H1 (cell line): Measurements from ENCODE around the gene HYDIN. TPM values are rescaled to one million over a fixed set of nuclear protein-coding genes. Genes with fewer than 3 reads are reported as not detected.

ENCODE experiments used
- CTCF ChIA-PET: fragments of 300-600 bp; sonication (Branson Sonifier 250); formaldehyde crosslinking; loops from one replicate; lab custom pipeline; 2021; ENCODE audit not compliant: partially characterized antibody; lab: Charles Lee
- POLR2A ChIA-PET: fragments of 300-600 bp; sonication (Branson Sonifier 250); formaldehyde crosslinking; loops from one replicate; lab custom pipeline; 2021; ENCODE audit warnings: inconsistent platforms; ENCODE audit not compliant: partially characterized antibody; lab: Charles Lee
- DNase-seq, 2 experiments: peaks; one replicate each; pipeline versions ENCODE4 v3.0.0 to v3.0.0-alpha.2; 2010 to 2022; ENCODE audit warnings: low spot score in 2 of 2, low read depth in 1 of 2, mixed read lengths in 1 of 2
- FAIRE-seq: peaks from 2 replicates; lab custom pipeline; 2011; peaks lifted over from hg19 to GRCh38; lab: Jason Lieb, UNC
- H2AFZ ChIP-seq: 2 replicates; pipeline ENCODE4 v1.8.1; 2012; ENCODE audit warnings: low read length, inconsistent platforms
- H2AK5ac ChIP-seq: 2 replicates; pipeline ENCODE4 v1.6.1; 2013; ENCODE audit warnings: low read depth, low read length
- H2BK120ac ChIP-seq: replicated peaks from 2 replicates; pipeline ENCODE3; 2013; ENCODE audit warnings: low read depth, low read length, inconsistent platforms
- H2BK12ac ChIP-seq: 2 replicates; pipeline ENCODE4 v1.6.1; 2013; ENCODE audit warnings: low read depth, low read length
- H2BK15ac ChIP-seq: 2 replicates; pipeline ENCODE4 v1.6.1; 2013; ENCODE audit warnings: low read length
- H2BK20ac ChIP-seq: 2 replicates; pipeline ENCODE4 v1.6.1; 2013; ENCODE audit warnings: low read length
- H2BK5ac ChIP-seq: 2 replicates; pipeline ENCODE4 v1.6.1; 2013; ENCODE audit warnings: low read depth, low read length
- H3K14ac ChIP-seq: 2 replicates; pipeline ENCODE4 v1.6.1; 2013; ENCODE audit warnings: inconsistent platforms; ENCODE audit not compliant: insufficient read length
- H3K18ac ChIP-seq: 2 replicates; pipeline ENCODE4 v1.6.1; 2013; ENCODE audit warnings: low read length; ENCODE audit errors: extremely low read depth
- H3K23ac ChIP-seq: 2 replicates; pipeline ENCODE4 v1.6.1; 2013; ENCODE audit warnings: inconsistent platforms; ENCODE audit not compliant: insufficient read length
- H3K23me2 ChIP-seq: 2 replicates; pipeline ENCODE4 v1.6.1; 2013; ENCODE audit warnings: low read depth, low read length
- H3K27ac ChIP-seq: 2 replicates; pipeline ENCODE4 v1.6.1; 2011; ENCODE audit warnings: low read depth, low read length, inconsistent platforms
- H3K27me3 ChIP-seq, 4 experiments: replicated peaks in 1 of 4; 1 replicate in 1 of 4; 2 replicates in 3 of 4; pipeline versions ENCODE4 v1.6.1 to v1.8.1; 2011 to 2013; ENCODE audit warnings: low read length in 3 of 4, mild to moderate bottlenecking in 3 of 4, inconsistent platforms in 2 of 4, mixed read lengths in 2 of 4, moderate library complexity in 1 of 4; ENCODE audit not compliant: control insufficient read depth in 3 of 4, insufficient read depth in 3 of 4; ENCODE audit errors: extremely low read depth in 1 of 4
- H3K36me3 ChIP-seq, 4 experiments: 2 replicates each; pipeline versions ENCODE4 v1.6.1 to v1.8.1; 2011 to 2013; ENCODE audit warnings: mild to moderate bottlenecking in 4 of 4, low read length in 3 of 4, moderate library complexity in 2 of 4, control low read depth in 1 of 4, inconsistent platforms in 1 of 4; ENCODE audit not compliant: insufficient read depth in 4 of 4, control insufficient read depth in 2 of 4
- H3K4ac ChIP-seq: replicated peaks from 2 replicates; pipeline ENCODE3; 2013; ENCODE audit warnings: low read length, low read depth, mixed read lengths, inconsistent platforms; ENCODE audit not compliant: insufficient read length
- H3K4me1 ChIP-seq, 4 experiments: replicated peaks in 1 of 4; 1 replicate in 1 of 4; 2 replicates in 3 of 4; pipeline versions ENCODE4 v1.6.1 to v1.8.1; 2011 to 2013; ENCODE audit warnings: low read length in 3 of 4, inconsistent platforms in 2 of 4, mixed read lengths in 1 of 4; ENCODE audit not compliant: insufficient read depth in 4 of 4, control insufficient read depth in 3 of 4
- H3K4me2 ChIP-seq, 2 experiments: 2 replicates each; pipeline versions ENCODE4 v1.6.1 to v1.8.1; 2011 to 2013; ENCODE audit warnings: low read depth in 2 of 2, low read length in 2 of 2, control low read depth in 1 of 2, inconsistent platforms in 1 of 2, mild to moderate bottlenecking in 1 of 2; ENCODE audit not compliant: insufficient read depth in 1 of 2
- H3K4me3 ChIP-seq, 4 experiments: fragments of 200-600, 300-600 bp in 1 of 4; sonication (generic), shearing (Covaris generic), sonication (Bioruptor Twin) in 1 of 4; 2 replicates each; pipeline versions ENCODE4 v1.5.1 to v1.8.1; 2011 to 2016; ENCODE audit warnings: low read length in 4 of 4, low read depth in 3 of 4, control low read depth in 2 of 4, inconsistent platforms in 2 of 4, mild to moderate bottlenecking in 2 of 4, mixed read lengths in 1 of 4, moderate library complexity in 1 of 4; ENCODE audit not compliant: insufficient read depth in 2 of 4; ENCODE audit errors: extremely low read depth in 1 of 4
- H3K56ac ChIP-seq: replicated peaks from 2 replicates; pipeline ENCODE3; 2013; ENCODE audit warnings: low read depth, mild to moderate bottlenecking, mixed read lengths, low read length, inconsistent platforms; ENCODE audit not compliant: insufficient read length
- H3K79me1 ChIP-seq: 2 replicates; pipeline ENCODE4 v1.6.1; 2013; ENCODE audit warnings: low read depth, low read length, control low read depth
- H3K79me2 ChIP-seq, 2 experiments: 2 replicates each; pipeline versions ENCODE4 v1.6.1 to v1.8.1; 2012 to 2013; ENCODE audit warnings: low read length in 2 of 2, mild to moderate bottlenecking in 2 of 2, inconsistent platforms in 1 of 2; ENCODE audit not compliant: insufficient read depth in 2 of 2, control insufficient read depth in 1 of 2
- H3K9ac ChIP-seq, 4 experiments: replicated peaks in 1 of 4; 1 replicate in 1 of 4; 2 replicates in 3 of 4; pipeline versions ENCODE4 v1.6.1 to v1.8.1; 2011 to 2013; ENCODE audit warnings: low read depth in 3 of 4, low read length in 3 of 4, control low read depth in 2 of 4, mild to moderate bottlenecking in 2 of 4, moderate library complexity in 2 of 4, inconsistent platforms in 1 of 4; ENCODE audit errors: extremely low read depth in 1 of 4
- H3K9me3 ChIP-seq, 2 experiments: 2 replicates each; pipeline versions ENCODE4 v1.6.1 to v1.8.1; 2012 to 2013; ENCODE audit warnings: mild to moderate bottlenecking in 2 of 2, moderate library complexity in 2 of 2, control low read depth in 1 of 2, inconsistent platforms in 1 of 2, low read depth in 1 of 2, low read length in 1 of 2, mixed read lengths in 1 of 2; ENCODE audit not compliant: insufficient read depth in 2 of 2
- H4K20me1 ChIP-seq, 2 experiments: replicated peaks in 1 of 2; 2 replicates each; pipeline versions ENCODE3 to v1.8.1; 2011 to 2013; ENCODE audit warnings: inconsistent platforms in 2 of 2, low read length in 2 of 2, mild to moderate bottlenecking in 1 of 2; ENCODE audit not compliant: insufficient read depth in 2 of 2, control insufficient read depth in 1 of 2
- H4K5ac ChIP-seq: 2 replicates; pipeline ENCODE4 v1.6.1; 2013; ENCODE audit warnings: low read length, low read depth, mixed read lengths, inconsistent platforms; ENCODE audit not compliant: insufficient read length
- H4K8ac ChIP-seq: 2 replicates; pipeline ENCODE4 v1.8.0; 2013; ENCODE audit warnings: mild to moderate bottlenecking, moderate library complexity, low read length, inconsistent platforms; ENCODE audit not compliant: insufficient read depth; ENCODE audit errors: extremely low read depth
- H4K91ac ChIP-seq: replicated peaks from 2 replicates; pipeline ENCODE3; 2013; ENCODE audit warnings: low read length, mixed read lengths, inconsistent platforms; ENCODE audit not compliant: insufficient read length
- ASH2L ChIP-seq: fragments of 200-600, 300-600 bp; sonication (generic); IDR thresholded peaks from one replicate; pipeline ENCODE4 v1.7.1; 2017; ENCODE audit warnings: low read length
- BACH1 ChIP-seq: IDR thresholded peaks from 2 replicates; pipeline ENCODE4 v1.6.1; 2012; ENCODE audit warnings: low read length, improper control_type of control experiment
- CEBPB ChIP-seq: IDR thresholded peaks from 2 replicates; pipeline ENCODE4 v1.6.1; 2012; ENCODE audit warnings: low read depth, low read length
- CHD2 ChIP-seq: IDR thresholded peaks from 2 replicates; pipeline ENCODE4 v1.6.1; 2012; ENCODE audit warnings: low read length, improper control_type of control experiment
- HDAC2 ChIP-seq, 2 experiments: fragments of 300-600 bp in 1 of 2; sonication (generic) in 1 of 2; IDR thresholded peaks; 2 replicates each; pipeline ENCODE4 v1.6.1; 2011 to 2012; ENCODE audit warnings: low read depth in 2 of 2, low read length in 2 of 2, mild to moderate bottlenecking in 2 of 2, moderate library complexity in 2 of 2, borderline replicate concordance in 1 of 2, inconsistent platforms in 1 of 2
- POLR2AphosphoS5 ChIP-seq: IDR thresholded peaks from 2 replicates; pipeline ENCODE4 v1.6.1; 2011; ENCODE audit warnings: low read depth, low read length
- RAD21 ChIP-seq, 2 experiments: IDR thresholded peaks in 1 of 2; conservative IDR thresholded peaks in 1 of 2; 2 replicates each; pipeline ENCODE4 v1.6.1; 2011; ENCODE audit warnings: low read depth in 2 of 2, low read length in 2 of 2, improper control_type of control experiment in 1 of 2, inconsistent platforms in 1 of 2, mild to moderate bottlenecking in 1 of 2, moderate library complexity in 1 of 2
- RBBP5 ChIP-seq: IDR thresholded peaks from 2 replicates; pipeline ENCODE4 v1.7.1; 2012; ENCODE audit warnings: low read depth, mild to moderate bottlenecking, inconsistent platforms, low read length, moderate library complexity, borderline replicate concordance
- SIN3A ChIP-seq, 2 experiments: IDR thresholded peaks in 1 of 2; conservative IDR thresholded peaks in 1 of 2; 2 replicates each; pipeline ENCODE4 v1.6.1; 2011 to 2012; ENCODE audit warnings: low read length in 2 of 2, improper control_type of control experiment in 1 of 2, low read depth in 1 of 2, mild to moderate bottlenecking in 1 of 2
- TAF1 ChIP-seq: IDR thresholded peaks from 2 replicates; pipeline ENCODE4 v1.6.1; 2011; ENCODE audit warnings: mild to moderate bottlenecking, low read depth, low read length
- WGBS, 2 experiments: shearing (Covaris generic) in 1 of 2; methylation state at CpG; one replicate each; pipeline versions ENCODE4 v1.1.6 to v1.1.7; 2013 to 2015; ENCODE audit warnings: low lambda C conversion rate in 2 of 2, mixed read lengths in 2 of 2, inconsistent platforms in 1 of 2, low coverage in 1 of 2, missing lambda C conversion rate in 1 of 2; ENCODE audit not compliant: insufficient replicate concordance in 2 of 2, insufficient coverage in 1 of 2, insufficient read length in 1 of 2; ENCODE audit errors: extremely low coverage in 1 of 2, missing lambda C conversion rate in 1 of 2; 5-methylcytosine and 5-hydroxymethylcytosine counted together
- polyA plus RNA-seq, 7 experiments: library from polyadenylated mRNA; depleted of rRNA in 3 of 7; stranded (reverse) in 5 of 7; unstranded in 2 of 7; fragments of >200 nt in 5 of 7; fragments of 200-250 nt in 2 of 7; gene quantifications; 1 replicate in 5 of 7; 2 replicates in 1 of 7; 4 replicates in 1 of 7; pipeline versions ENCODE4 v1.2.1 to v1.2.3, GENCODE V29; 2011 to 2013; ENCODE audit warnings: missing spikeins in 2 of 7, mixed read lengths in 2 of 7
- total RNA-seq: library from RNA; stranded (reverse); fragmentation: NEBNext Ultra II Directional; extraction: Animal tissue kit (Norgen Biotek cat#: 25700); gene quantifications from 2 replicates; pipeline ENCODE4 v1.2.1, GENCODE V29; 2021
- TF ChIP-seq, protein P1 (sequence below), 3 experiments: IDR thresholded peaks; 1 replicate in 2 of 3; 2 replicates in 1 of 3; pipeline versions ENCODE4 v1.5.1 to v1.6.1; 2011; ENCODE audit warnings: low read length in 3 of 3, mild to moderate bottlenecking in 3 of 3, inconsistent platforms in 2 of 3, low read depth in 1 of 3, moderate library complexity in 1 of 3; ENCODE audit not compliant: insufficient read depth in 1 of 3; ENCODE audit errors: control extremely low read depth in 1 of 3

The HYDIN gene
- total and polyA plus RNA-seq, 2 of the 8 experiments (the other 6 are each of a cell fraction or from before 2014, with no cell fraction given) = 1.1 to 1.8 TPM

- no peak overlapping the region for H4K91ac ChIP-seq
- no peak overlapping the region for H2AK5ac ChIP-seq
- WGBS, 2 experiments = 94% methylated on average over 14 of the region's 14 CpGs; no CpG with 5 or more reads in 1 of the 2 experiments
- H3K56ac ChIP-seq = no peak overlapping the region
- peaks cover 26 to 57% (median 47%) of the 10 kb centered on the region in 4 experiments for H3K36me3 ChIP-seq
- H3K4me1 ChIP-seq = no peaks in the 10 kb centered on the region; a peak in 1 of 7 replicates
- H2BK20ac ChIP-seq = no peak overlapping the region
- DNase-seq (no peak), FAIRE-seq (no peak)
- peaks cover 6 to 8% of the 10 kb centered on the region in 2 experiments for H4K20me1 ChIP-seq
- H2AFZ ChIP-seq = no peak overlapping the region
- no peak overlapping the region for H4K8ac ChIP-seq
- H3K9ac ChIP-seq = no peak overlapping the region
- POLR2A ChIA-PET = no interaction called here
- no peak overlapping the region for H2BK12ac ChIP-seq
- peaks cover 3 to 5% of the 10 kb centered on the region in 2 experiments; a peak in 1 of 4 replicates for H3K9me3 ChIP-seq
- no peak overlapping the region for H3K14ac ChIP-seq
- H3K79me1 ChIP-seq = no peaks in the 10 kb centered on the region; the same call in none of the 2 replicates
- H3K4me2 ChIP-seq = no peak overlapping the region
- no peaks in the 10 kb centered on the region for H3K23me2 ChIP-seq
- no peak overlapping the region for H4K5ac ChIP-seq
- H2BK15ac ChIP-seq = no peak overlapping the region
- H3K4ac ChIP-seq = no peak overlapping the region
- H3K27ac ChIP-seq = no peak overlapping the region
- no peaks in the 10 kb centered on the region; a peak in 1 of 4 replicates for H3K79me2 ChIP-seq
- no peak overlapping the region for H2BK120ac ChIP-seq
- no peak overlapping the region for H3K23ac ChIP-seq
- CTCF ChIA-PET = interaction anchor here (0.9 to 3.4 kb wide), 2 partner anchors 11 to 97 kb away, joined by 3 to 22 read pairs; no protein-coding TSS in a partner anchor
- no peak overlapping the region for H2BK5ac ChIP-seq
- H3K27me3 ChIP-seq = no peaks in the 10 kb centered on the region
- H3K18ac ChIP-seq = no peak overlapping the region
- no peak overlapping the region for H3K4me3 ChIP-seq
- TF ChIP-seq RBBP5 (no peak), BACH1 (no peak), ASH2L (no peak), HDAC2 (IDR thresholded peaks at IDR 0.05; ENCODE audit: borderline replicate concordance in 1 of 2, low read depth in 2 of 2, low read length in 2 of 2) (no peak), CHD2 (no peak), SIN3A (conservative IDR thresholded peaks at IDR 0.05 in 1 of 2, IDR thresholded peaks at IDR 0.05 in 1 of 2; ENCODE audit: low read depth in 1 of 2, low read length in 2 of 2) (no peak), POLR2AphosphoS5 (no peak), CEBPB (no peak), TAF1 (no peak), RAD21 (IDR thresholded peaks at IDR 0.05 in 1 of 2, conservative IDR thresholded peaks at IDR 0.05 in 1 of 2; ENCODE audit: low read depth in 2 of 2, low read length in 2 of 2) (no peak)
- TF ChIP-seq, protein P1, sequence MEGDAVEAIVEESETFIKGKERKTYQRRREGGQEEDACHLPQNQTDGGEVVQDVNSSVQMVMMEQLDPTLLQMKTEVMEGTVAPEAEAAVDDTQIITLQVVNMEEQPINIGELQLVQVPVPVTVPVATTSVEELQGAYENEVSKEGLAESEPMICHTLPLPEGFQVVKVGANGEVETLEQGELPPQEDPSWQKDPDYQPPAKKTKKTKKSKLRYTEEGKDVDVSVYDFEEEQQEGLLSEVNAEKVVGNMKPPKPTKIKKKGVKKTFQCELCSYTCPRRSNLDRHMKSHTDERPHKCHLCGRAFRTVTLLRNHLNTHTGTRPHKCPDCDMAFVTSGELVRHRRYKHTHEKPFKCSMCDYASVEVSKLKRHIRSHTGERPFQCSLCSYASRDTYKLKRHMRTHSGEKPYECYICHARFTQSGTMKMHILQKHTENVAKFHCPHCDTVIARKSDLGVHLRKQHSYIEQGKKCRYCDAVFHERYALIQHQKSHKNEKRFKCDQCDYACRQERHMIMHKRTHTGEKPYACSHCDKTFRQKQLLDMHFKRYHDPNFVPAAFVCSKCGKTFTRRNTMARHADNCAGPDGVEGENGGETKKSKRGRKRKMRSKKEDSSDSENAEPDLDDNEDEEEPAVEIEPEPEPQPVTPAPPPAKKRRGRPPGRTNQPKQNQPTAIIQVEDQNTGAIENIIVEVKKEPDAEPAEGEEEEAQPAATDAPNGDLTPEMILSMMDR (IDR thresholded peaks at IDR 0.05; ENCODE audit: control extremely low read depth in 1 of 3, insufficient read depth in 1 of 3, low read depth in 1 of 3, low read length in 3 of 3) = no peak
Observed at GRCh38 chr16:70781800-70782199, 448.7 kb downstream of the HYDIN start.
